GM19372 (cell line): Measurements from ENCODE around the gene NECAB3.
A peak's percentile ranks its signal among the peaks of the same experiment; 100 is the strongest.

Source experiments
- ATAC-seq: cut with Tn5 transposase; IDR thresholded peaks from one replicate; pipeline ENCODE4 v1.9.1; 2021; ENCODE audit warnings: mild to moderate bottlenecking, low read depth, moderate library complexity; ENCODE audit not compliant: unreplicated experiment

NECAB3 gene

DNA sequence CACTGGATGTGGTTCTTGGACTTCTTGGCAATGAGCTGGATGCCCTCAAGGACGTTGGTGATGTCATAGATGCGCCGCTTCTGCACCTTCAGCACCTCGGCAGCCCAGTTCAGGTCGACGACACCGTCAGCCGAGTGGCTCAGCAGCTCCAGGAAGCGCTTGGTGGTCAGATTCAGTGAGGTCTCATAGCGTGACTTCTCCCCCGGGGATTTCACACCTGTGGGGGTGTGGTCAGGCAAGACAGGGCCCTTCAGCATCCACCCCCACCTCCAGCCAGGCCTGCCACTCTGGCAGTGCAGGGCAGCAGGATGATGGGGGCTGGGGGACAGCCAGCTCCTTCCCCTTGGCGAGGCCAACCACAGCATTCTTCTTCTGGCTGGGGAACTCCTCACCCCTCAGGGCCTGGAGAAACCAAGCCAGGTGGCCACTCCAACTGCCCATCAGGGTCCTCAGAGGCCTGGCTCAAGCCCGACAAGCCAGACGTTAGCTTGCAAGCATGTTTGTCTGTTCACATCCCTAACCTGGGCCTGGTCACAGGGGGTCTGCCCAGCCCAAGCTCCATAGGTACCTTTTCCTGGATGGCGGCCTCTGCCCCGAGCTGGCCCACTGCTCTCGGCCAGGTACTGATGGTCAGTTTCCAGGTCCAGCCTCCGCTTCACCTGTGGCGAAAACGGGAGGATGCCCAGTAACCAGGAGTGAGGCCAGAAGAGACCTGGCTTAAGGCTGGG is 5.7 kb upstream of the NECAB3 start:
- ATAC-seq: no peak

DNA sequence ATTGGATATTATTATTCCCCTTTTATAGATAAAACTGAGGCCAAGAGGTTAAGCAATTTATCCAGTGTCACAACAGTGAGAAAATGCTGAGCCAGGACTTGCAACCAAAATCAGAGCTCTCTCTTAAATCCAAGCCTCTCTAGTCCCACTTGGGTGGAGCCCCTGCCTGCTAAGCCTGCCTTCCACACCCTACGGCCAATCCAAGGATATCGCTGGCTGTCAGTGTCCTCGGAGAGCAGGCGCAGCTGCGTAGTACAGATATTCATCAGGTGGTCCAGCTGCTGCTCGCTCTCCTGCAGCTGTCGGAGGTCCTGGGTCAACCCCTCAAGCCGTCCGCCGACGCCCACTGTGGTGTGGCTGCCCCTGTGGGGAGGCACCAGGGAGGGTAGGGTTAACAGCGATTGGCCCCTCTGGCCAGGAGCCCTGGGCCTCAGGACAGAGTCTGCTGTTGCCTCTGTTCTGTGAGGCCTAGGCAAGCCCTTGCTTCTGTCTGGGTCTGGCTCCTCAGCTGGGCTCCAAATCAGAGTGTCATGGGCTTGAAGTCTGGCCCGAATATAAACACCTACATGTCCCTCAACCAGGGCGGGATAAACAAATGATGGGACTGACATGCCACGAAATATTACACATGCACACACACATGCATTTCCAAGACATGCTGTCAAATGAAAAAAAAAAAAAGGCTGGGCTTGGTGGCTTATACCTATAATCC is 3.9 kb upstream of the NECAB3 start:
- ATAC-seq: no peak

DNA sequence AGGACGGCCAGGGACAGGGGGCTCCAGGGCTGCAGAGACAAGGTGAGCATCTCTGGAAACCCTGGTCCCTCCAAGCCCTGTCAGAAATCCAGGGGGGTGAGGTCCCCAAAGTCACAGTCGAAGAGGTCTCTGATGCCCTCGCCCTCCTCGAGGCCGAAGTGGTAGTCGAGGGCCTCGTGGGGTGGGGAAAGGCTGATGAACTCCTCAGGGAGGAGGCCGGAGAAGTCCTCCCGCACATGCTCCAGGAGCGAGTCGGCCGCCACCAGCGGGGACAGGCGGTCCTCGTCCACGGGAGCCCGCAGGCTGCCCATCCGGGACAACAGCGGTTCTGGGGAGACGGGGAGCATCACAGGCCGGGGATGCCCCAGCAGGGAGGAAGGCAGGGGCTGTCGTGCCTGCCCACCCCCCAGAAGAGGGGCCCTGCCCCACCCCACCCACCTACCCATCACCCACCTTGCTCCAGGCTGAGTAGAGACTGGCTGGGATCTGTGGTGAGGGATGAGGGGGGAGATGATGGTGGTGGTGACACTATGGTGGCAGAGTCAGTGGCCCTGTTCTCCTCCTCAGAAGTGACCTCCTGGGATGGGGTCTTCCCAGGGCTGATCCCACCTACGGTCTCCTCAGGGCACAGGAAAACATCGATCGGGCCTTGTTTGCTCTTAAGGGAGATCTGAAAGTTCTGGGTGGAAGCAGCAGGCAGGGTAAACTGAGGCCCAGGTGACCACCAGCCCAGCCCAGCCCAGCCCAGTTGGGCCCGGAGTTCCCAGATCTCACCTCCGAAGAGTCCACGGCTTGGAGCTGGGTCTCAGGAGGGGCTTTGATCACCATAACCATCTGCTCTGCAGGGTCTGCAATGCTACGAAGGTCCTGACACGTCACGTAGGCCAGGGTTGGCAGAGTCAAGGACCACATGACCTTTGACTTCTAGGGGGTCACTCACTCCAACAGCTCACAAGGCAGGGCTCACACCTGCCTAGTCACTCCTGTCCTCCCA is 2.7 kb upstream of the NECAB3 start:
- no peak for ATAC-seq

DNA sequence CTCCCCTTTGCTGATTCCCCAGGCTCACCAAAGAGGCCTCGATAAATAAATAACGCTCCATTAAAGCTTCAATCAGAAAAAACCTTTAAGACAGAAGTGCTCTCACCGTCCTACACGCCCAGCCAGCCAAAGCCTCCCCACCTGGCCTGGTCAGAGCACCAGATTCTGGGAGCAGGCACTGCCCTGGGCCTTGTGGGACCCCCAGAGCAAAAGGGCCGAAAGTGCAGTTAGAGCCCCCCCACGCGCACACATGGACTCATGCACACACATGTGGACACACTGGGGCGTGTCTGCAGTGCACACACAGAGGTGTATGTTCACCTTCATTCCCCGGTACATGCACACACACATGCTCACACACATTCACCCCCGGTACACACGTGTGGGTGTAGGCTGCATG is 1.9 kb upstream of the NECAB3 start:
- no peak for ATAC-seq

DNA sequence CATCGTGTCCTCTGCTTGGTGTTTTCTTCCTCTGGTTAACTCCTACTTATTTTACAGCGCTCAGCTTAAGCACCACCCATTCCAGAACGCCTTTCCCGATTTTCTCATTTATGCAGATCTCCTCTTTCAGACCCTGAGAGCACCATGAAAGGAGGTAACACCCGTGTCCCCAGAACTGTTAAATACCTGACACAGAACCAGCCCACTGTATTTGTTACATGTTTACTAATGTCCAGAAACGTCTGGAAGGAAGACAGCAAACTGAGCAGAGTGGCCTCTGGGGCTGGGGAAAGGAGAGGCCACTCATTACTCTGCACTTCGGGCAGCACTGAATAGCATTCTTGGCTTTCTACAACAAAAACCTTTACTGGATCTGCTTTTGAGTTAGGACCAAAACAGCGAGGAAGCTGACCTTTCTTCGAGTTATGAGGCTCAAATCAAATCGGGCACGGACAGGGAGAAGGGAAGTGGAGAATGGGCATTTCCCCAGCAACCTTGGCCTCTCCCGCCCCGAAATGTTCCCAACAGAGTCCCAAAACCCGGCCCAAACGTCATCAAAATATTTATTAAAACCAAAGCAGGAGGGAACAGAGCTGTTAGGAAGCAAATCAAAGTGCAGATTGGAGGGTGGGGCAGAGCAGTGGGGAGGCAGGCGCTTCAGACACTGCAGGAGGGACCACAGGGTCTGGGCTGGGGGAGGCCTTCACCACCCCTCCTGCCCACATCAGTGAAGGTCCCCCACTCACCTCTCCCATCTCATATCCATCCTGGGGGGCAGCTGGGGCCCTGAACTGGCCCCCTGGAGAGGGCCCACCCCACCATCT is 1.1 kb upstream of the NECAB3 start:
- no peak for ATAC-seq

DNA sequence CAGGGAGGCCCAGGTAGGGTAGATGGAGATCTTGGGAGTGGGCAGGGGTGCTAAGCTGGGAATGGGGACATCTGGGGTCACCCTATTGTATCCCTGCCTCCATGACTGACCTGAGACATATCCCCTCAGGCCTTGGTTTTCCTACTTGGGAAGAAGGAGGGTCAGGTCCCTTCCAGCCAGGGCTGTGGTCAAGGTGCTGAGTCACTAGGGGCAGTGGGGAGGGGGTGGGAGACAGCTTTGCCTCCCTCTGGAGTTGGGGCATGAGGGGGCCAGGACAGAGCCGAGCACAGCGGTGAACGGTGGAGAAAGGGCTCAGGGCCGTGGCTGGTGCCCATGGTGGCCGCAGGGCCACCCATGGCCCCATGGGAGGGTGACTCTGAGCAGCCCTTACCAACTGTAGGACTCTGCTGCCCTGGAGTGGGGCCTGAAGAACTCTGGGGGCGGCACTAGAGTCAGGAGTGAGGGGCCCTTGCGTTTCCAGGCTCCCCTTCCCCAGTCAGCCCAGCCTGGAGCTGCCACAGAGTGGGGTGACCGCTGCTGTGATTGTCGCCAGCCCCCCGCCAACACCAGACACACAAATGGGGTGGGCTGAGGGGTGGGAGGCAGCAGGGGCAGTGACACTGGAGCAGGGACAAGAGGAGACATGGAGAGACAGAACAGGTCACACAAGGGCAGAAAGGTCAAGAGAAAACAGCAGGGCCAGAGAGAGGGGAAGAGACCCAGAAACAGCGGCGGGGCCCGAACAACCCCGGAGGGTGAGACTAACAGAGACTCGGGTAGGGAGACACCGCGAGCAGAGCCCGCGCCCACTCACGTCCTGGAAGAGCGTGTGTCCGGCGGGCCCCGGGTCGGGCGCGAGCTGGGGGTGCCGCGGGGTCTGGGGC is 576 bp downstream of the NECAB3 start:
- ATAC-seq: peak; percentile 42

DNA sequence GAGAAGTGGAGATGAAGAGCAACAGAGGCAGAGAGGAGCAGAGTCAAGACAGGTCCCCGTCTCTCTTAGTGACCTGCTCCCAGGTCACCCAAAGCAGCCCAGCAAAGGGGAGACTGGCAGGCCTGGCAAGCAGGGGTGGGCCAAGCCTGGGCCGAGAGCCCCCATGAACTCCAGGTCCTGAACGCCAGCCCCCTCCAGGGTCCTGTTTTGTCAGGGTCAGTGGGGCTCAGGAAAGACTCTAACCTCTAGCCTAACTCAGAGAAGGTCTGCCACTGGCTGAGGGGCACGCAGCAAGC is 1.2 kb downstream of the NECAB3 start:
- no peak for ATAC-seq

DNA sequence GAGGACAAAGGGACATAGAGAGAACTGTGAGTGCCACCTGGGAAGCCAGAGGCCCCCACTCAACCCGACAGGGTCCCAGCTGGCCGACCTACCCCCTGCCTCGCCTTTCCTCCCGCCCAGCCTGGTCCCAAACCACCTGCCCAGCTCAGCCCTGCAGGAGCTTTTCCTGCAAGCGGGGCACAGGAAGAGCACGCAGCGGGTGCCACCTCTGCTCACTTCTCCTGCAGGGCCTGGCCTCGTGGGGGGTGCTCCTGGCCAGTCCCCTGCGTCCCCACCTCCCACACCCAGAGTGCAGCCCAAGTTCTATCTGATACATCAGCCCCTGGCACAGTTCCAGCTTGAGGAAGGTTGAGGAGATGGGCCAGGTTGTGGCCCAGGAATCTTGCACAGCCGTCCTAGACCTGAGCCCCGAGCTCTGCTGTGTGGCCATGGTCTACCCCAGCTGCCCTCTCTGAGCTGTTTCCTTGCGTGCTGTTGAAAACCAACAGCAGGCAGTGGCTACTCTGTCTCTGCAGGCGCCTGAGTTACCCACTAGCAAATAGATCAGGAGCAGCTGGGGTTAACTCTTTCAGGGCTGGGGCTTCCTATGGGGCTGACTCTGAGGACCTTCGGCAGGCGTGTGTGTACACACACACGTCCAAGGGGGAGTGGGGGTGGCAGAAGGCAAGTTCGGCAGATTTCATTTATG is 1.7 kb downstream of the NECAB3 start:
- ATAC-seq: no peak

DNA sequence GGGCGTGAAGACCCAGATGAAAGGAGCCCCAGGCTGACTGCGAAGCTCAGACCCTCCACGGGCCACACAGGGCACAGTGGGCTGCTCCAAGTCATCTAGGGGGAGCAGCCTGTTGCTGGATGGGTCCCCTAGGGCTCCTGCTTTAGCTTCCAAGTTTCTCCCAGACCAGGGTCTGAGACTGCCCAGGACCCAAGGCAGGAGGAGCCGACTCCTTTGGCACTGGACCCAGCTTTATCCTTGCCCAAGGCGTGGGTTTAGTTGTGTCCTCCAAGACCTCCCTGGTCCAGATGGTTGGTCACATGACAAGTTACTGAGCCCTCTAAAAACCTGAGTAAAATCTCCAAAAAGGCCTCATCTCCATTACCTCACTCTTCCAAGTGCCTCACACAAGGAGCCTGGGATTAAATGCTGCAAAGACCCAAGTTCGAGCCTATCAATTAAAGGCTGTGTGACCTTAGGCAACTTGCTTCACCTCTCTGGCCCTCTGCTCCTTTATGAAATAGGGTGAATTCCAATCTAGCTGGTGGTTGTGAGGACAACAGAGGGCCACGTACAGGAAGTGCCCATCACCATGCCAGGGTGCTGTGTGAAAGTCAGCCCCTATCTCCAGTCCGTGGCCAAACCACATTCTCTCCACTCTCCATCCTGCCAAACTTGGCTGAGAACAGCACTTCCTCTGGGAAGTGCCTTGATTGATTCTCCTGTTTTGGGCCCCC is 2.5 kb downstream of the NECAB3 start:
- ATAC-seq: no peak

DNA sequence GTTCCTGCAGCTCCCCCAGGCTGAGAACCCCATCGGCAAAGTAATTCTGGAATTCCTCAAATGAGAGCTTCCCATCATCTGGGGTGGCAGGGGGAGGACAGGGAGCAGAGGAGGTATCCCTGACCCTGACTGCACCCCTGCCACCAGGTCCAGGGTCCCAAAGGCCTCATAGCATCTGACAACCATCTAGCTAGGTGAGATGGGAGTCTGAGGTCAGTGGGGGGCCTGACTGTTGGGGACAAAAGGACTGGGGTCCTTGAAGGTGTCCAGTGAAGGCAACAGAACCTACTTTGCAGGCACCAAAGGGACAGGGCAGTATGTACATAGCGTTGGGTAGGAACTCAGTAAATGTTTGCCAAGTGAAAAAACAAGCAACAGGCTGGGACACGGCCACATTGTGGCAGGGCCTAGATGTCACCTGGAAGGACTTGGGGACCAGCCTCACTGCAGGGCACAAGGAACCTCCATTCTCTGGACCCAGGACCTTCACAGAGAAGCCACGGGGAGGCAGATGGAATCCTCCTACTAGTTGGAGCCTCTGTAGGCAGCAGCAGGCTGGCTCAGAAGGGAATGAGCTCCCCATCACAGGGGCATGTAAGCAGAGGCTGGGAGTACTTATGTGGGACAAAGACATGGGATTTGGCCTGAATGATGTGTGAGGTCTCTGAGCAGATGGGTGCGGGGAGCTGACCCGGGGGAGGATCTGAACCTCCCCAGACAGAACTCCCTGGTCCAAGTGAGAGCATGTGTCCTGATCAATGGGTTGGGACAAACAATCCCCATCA is 3.3 kb downstream of the NECAB3 start:
- no peak for ATAC-seq

DNA sequence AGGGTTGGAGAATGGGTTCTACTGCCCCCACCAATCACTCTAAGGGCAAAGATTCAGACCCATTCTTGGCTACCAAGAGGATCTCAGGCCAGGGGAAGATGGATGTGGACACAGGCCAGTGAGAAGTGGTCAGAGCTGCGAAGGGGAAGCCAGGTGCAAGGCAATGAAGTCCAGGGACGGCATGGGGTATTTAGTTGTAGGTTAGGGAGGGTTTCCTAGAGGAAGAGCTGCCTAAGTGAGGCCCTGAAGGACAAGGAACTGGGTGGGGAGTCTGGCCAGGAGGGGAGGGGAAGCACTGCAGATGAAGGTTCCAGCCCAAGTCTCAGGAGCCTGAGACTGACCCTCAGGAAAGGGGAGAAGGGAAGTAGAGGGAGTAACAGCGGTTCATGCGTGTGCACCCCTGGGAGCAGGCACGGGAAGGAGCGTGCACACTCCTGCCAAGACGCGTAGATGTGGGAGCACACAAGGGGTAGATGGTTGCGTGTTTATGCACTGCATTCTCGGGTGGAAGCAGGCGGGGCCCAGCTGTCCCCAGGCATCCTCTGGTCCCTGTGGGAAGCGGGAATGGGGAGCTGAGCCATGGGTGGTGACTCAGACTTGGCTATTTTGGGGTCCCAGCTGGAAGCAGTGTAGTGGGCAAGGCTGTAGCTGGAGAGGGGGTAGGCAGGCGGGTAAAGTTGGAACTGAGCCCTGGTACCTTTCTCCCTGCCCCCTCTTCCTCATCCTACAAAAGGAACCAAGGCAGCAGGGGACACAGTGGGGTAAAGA is 4.2 kb downstream of the NECAB3 start:
- no peak for ATAC-seq

DNA sequence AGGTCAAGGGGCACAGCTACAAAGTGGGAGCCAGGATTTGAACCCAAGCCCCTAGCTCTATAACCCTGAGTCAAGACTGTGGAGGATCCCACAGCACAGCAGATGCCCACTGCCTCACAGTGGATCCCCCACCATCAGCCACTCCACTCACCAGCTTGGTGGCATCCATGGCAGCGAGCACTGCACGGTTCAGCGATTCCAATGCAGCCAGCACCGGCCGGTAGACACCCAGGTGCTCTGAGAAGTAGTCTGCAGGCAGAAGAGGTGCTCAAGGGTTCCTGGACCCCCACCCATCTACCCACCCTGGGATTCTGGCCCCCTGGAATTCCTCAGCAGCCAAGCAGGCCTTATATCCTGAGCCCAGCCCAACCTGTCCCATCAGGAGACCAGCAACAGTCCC is 5.0 kb downstream of the NECAB3 start:
- ATAC-seq: no peak

DNA sequence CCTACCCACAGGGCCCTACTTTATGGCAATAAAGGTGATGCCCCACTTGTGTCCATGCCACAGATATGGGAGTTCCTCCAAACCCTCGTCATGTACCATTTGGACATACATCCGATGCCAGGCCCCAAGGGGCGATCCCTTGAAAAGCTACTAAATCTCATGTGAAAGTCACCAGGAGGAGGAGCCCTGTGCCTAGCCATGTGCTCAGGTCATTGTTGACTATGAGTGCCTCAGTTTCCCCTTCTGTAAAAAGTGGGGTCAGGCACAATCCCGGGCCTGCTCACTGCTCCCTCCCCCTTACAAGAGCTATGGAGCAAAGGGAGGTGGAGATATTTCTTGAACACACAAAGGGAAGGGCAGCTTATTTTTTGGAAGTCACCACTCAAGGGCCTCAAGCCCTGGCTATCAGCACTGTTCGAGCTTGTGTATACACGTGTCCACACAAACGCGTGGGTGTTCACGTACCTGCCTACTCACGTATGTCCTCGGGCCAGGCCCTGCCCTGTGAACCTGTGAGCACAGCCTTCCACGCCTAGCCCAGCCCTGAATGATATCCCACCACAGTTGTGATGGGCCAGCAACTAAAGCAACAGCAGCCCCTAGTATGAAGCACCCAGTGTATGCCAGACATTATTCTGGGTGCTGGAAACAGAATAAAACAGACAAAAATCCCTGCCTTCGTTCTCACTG is 5.6 kb downstream of the NECAB3 start:
- no peak for ATAC-seq

DNA sequence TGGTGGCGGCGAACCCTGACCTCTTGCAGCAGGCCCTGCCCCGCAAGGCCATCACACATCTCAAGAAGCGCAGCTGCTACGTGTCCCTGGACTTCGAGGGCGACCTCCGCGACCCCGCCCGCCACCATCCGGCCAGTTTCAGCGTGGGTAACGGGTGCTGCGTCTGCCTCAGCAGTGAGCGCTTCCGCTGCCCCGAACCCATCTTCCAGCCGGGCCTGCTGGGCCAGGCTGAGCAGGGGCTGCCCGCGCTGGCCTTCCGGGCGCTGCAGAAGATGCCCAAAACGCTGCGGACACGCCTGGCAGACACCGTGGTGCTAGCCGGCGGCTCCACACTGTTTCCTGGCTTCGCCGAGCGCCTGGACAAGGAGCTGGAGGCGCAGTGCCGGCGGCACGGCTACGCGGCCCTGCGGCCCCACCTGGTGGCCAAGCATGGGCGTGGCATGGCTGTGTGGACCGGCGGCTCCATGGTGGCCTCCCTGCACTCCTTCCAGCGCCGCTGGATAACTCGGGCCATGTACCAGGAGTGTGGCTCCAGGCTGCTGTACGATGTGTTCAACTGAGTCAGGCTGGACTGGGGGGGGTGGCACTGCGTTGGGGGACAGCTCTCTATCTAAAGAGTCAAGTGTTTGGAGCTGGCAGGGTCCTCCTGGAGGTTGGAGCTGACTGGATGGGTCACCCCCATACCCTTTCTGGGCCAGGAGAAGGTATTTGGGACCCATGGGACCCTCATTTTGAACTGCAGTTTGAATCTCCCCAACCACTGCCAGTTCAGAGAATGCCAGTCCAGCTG is 6.4 kb downstream of the NECAB3 start:
- peak; percentile 36 for ATAC-seq

DNA sequence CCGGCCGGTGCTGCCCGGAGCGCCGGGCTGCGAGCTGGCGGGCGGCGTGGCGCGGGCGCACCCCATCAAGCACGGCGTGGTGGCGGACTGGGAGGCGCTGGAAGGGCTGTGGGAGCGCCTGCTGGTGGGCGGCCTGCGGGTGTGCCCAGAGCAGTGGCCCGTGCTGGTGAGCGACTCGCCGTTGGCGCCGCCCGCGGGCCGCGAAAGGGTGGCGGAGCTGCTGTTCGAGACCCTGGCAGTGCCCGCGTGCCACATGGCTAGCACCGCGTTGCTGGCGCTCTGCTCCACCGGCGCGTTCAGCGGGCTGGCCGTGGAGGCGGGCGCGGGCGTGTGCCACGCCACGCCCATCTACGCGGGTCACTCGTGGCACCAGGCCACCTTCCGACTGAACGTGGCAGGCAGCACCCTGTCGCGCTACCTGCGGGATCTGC is 7.0 kb downstream of the NECAB3 start:
- ATAC-seq: peak; percentile 8
